Ovary (tissue), 9 donors: ENCODE data around the gene BTG2. TPM values are rescaled to one million over a fixed set of nuclear protein-coding genes. Genes with fewer than 3 reads are reported as not detected.
A peak's percentile ranks its signal among the peaks of the same experiment; 100 is the strongest.

ENCODE experiments used
- DNase-seq, 5 donors: peaks; one replicate each; pipeline ENCODE4 v3.0.0-alpha.2; 2019 to 2020
- H3K27ac ChIP-seq, 2 donors: fragments of 200-600 bp; one replicate each; pipeline versions ENCODE4 v1.5.1 to v1.8.0; 2019 to 2022
- H3K27me3 ChIP-seq: fragments of 200-600 bp; one replicate; pipeline ENCODE4 v1.8.0; 2022
- H3K36me3 ChIP-seq: fragments of 200-600 bp; sonication (generic); one replicate; pipeline ENCODE4 v1.5.1; 2019
- H3K4me1 ChIP-seq: one replicate; pipeline ENCODE4 v1.8.1; 2013; ENCODE audit warnings: mild to moderate bottlenecking, moderate library complexity; ENCODE audit not compliant: insufficient read depth
- H3K4me3 ChIP-seq: fragments of 200-600 bp; sonication (generic); one replicate; pipeline ENCODE4 v1.5.1; 2017
- H3K9me3 ChIP-seq, 2 donors: fragments of 200-600 bp in 1 of 2; sonication (generic) in 1 of 2; one replicate each; pipeline versions ENCODE4 v1.5.1 to v1.8.1; 2013 to 2019; ENCODE audit warnings: mild to moderate bottlenecking in 1 of 2, moderate library complexity in 1 of 2
- CTCF ChIP-seq, 3 donors: fragments of 450-650 bp in 2 of 3; fragments of 200-600 bp in 1 of 3; IDR thresholded peaks; one replicate each; pipeline versions ENCODE4 v1.5.1 to v1.8.0; 2016 to 2022; ENCODE audit warnings: antibody characterized with exemption in 3 of 3, mild to moderate bottlenecking in 1 of 3
- EP300 ChIP-seq: sonication (generic); formaldehyde crosslinking; IDR thresholded peaks from one replicate; pipeline ENCODE4 v1.6.1; 2017; ENCODE audit warnings: antibody characterized with exemption
- POLR2A ChIP-seq: fragments of 450-650 bp; IDR thresholded peaks from one replicate; pipeline ENCODE4 v1.6.1; 2017; ENCODE audit warnings: antibody characterized with exemption, mild to moderate bottlenecking, moderate library complexity
- WGBS, 3 donors: extraction: QIAGEN DNeasy Blood & Tissue Kit in 1 of 3; methylation state at CpG; one replicate each; pipeline versions ENCODE4 v1.1.5 to v1.1.7; 2013 to 2017; 5-methylcytosine and 5-hydroxymethylcytosine counted together
- intact Hi-C, 4 donors: fragments of 100-400 bp; cut with DNase I; formaldehyde crosslinking; loops; one replicate each; pipeline versions ENCODE4 v1.11.0 to v1.15.1; 2022 to 2023
- polyA plus RNA-seq, 2 donors: library from polyadenylated mRNA; stranded (reverse); fragments of 200-250 nt in 1 of 2; fragments of 350-450 nt in 1 of 2; fragmentation: Illumina TruSeq in 1 of 2; extraction: RNeasy Lipid Tissue Mini Kit (QIAGEN cat#74804) in 1 of 2; gene quantifications; one replicate each; pipeline ENCODE4 v1.2.3, GENCODE V29; 2013 to 2014
- total RNA-seq, 7 donors: library from RNA; depleted of rRNA in 2 of 7; stranded (reverse); fragments of >200 nt in 2 of 7; fragmentation: NEBNext Ultra II Directional in 3 of 7; extraction: Animal tissue kit (Norgen Biotek cat#: 25700) in 3 of 7; gene quantifications; one replicate each; pipeline versions ENCODE4 v1.1.0 to v1.2.4, GENCODE V29; 2016 to 2023
- donor health status: DM: no; HTN: no; CAD: no; lungs with moderate emphysema.
- donor health status: DM: no; HTN: no; CAD: no.
- donor health status: Bipolar disorder and iron deficiency.
- donor health status: DM: yes; HTN: yes; CAD: no.
- donor health status: DM: no; HTN: no; CAD: no.
- donor health status: DM: yes; HTN: yes; CAD: no.

The BTG2 gene
- total and polyA plus RNA-seq, 9 donors: 113 to 395 (median 202) TPM

- 92 to 100% (median 94%) methylated on average over 1 of the region's 1 CpG for WGBS, 3 donors
These were observed 12.9 kb downstream of the BTG2 start for GRCh38 chr1:203318229-203318517.

DNA sequence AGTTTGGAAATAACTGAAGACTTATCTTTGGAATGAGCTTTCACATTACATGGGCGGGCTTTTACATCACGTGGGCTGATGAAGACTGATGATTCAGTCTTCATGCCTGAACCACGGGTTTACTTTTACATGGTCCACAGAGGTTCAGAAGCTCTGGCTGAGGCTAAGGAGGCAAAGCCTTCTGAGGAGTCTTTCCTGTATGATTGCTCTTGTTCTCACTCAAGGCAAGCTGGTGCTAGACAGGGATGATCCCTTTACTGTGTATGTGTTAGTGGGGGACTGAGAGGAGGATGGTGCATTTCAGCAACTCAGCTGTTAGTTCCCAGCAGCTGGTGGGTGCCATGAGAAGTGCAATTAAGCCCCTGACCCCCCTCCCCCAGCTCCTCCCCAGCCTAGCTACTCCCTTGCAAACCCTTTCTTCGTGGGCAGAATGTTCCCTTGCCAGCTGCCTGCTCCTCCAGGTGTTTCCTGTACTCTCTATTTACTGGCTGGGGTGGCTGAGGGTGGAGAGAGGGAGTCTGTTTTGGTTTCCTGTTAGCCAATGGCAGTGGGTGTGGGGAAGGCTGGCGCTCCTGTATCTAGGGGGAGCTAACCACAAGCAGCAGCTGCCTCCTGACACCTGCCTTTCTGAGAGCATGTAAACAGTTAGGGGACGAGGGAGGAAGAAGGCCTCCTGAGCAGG lies 15.4 kb downstream of the BTG2 start:
- H3K9me3 ChIP-seq: no peaks in the 10 kb centered on the region
- H3K27ac ChIP-seq: peak overlapping the region; percentile 14 to 49
- WGBS, 3 donors: 11 to 22% (median 17%) methylated on average over 6 of the region's 6 CpGs
- peak in 2 of 5 donors; percentile 68 to 72 for DNase-seq
- no peaks in the 10 kb centered on the region for H3K36me3 ChIP-seq
- no peak for TF ChIP-seq CTCF (IDR thresholded peaks at IDR 0.05)
- no peaks in the 10 kb centered on the region for H3K27me3 ChIP-seq
- intact Hi-C loops: no loop called here
- H3K4me3 ChIP-seq: no peak overlapping the region
- H3K4me1 ChIP-seq: peaks cover 47% of the 10 kb centered on the region

More at GRCh38 chr1:203318229-203318517, 12.9 kb downstream of the BTG2 start:
- no peak overlapping the region for H3K4me3 ChIP-seq
- H3K36me3 ChIP-seq: no peaks in the 10 kb centered on the region
- intact Hi-C loops: no loop called here
- no peak for DNase-seq
- TF ChIP-seq CTCF (IDR thresholded peaks at IDR 0.05) (no peak), EP300 (no peak), POLR2A (no peak)
- no peaks in the 10 kb centered on the region for H3K27me3 ChIP-seq
- peak overlapping the region; percentile 6 to 61 for H3K27ac ChIP-seq
- no peaks in the 10 kb centered on the region for H3K9me3 ChIP-seq
- peaks cover 36% of the 10 kb centered on the region for H3K4me1 ChIP-seq

DNA sequence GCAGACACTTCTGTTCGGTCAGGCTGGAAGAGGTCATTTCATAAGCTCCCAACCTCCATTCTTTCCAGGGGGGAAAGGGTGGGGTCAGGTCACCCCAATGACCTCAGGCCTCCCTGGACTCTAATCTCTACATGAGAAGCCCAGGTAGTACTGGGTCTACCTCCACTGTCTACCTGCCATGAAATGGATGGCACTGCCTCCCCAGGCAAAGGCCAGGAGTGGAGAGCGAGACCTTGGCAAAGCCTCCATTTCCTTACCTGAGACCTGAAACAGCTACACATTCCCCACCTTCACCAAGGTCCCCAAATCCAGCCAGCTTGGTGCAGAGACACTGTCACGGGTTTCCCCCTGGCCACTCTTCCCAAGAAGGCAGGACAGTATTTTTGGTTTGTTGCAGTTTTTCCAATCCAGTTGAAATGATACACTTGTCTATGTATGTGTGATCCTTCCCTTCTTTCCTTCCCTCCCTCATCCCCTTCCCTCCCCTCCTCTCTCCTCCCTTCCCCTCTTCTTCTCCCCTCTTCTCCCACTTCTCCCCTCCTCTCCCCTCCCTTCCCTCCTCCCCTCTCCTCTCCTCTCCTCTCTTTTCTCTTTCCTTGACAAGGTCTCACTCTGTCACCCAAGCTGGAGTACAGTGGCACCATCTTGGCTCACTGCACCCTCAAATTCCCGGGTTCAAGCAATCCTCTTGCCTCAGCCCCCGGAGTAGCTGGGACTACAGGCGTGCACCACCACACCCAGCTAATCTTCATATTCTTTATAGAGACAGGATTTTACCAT lies 16.1 kb downstream of the BTG2 start:
- TF ChIP-seq POLR2A (no peak), EP300 (no peak), CTCF (IDR thresholded peaks at IDR 0.05) (no peak)
- Histone ChIP-seq H3K27me3 (no peaks in the 10 kb centered on the region), H3K27ac (peak overlapping the region; percentile 14 to 49), H3K36me3 (no peaks in the 10 kb centered on the region), H3K4me1 (peaks cover 43% of the 10 kb centered on the region), H3K4me3 (no peak overlapping the region), H3K9me3 (no peaks in the 10 kb centered on the region)
- DNase-seq: no peak
- intact Hi-C loops: no loop called here
- 75 to 78% (median 76%) methylated on average over 6 of the region's 6 CpGs for WGBS, 3 donors

DNA sequence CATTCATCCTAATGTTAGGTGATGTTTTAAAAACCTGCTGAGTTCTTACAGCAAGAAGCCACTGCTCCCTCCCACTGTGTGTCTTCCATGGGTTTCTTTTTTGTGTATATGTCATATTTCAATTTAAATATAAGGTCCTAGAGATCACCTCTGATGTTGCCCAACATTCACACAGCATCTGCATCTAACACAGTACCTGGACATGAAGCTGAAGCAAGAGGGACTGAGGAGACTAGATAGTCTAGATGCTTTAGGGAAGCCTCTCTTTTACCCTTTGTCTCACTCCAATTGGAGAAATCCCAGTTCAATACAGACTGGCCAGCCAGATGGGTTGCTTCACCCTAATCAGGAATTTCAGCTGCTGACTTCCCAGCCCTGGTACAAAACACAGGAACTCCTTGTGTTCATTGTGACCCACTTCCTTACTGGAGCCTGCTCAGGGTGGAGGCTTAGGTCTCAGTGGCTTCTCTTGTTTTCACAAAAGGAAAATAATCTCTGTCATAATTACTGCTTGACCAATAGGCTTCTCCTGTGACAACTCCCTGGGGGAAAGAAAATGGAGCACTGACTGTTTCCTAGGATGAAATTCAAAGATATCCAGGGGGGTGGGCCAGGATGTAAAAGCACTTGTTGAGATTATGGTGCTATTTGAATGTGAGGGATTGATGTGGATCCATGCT lies 17.3 kb downstream of the BTG2 start:
- intact Hi-C loops: no loop called here
- TF ChIP-seq EP300: peak; percentile 48
- no peak for TF ChIP-seq POLR2A
- no peak for TF ChIP-seq CTCF (IDR thresholded peaks at IDR 0.05)
- H3K9me3 ChIP-seq: no peaks in the 10 kb centered on the region
- no peaks in the 10 kb centered on the region for H3K27me3 ChIP-seq
- peaks cover 37% of the 10 kb centered on the region for H3K4me1 ChIP-seq
- H3K4me3 ChIP-seq: no peak overlapping the region
- DNase-seq: no peak
- H3K36me3 ChIP-seq: no peaks in the 10 kb centered on the region
- peak overlapping the region in 1 of 2 donors; percentile 37 for H3K27ac ChIP-seq
